Psoas muscle (tissue), 8 donors: ENCODE data around the gene TMEM141. TPM values are rescaled to one million over a fixed set of nuclear protein-coding genes. Genes with fewer than 3 reads are reported as not detected.
A peak's percentile ranks its signal among the peaks of the same experiment; 100 is the strongest.
"Not testable (repeated sequence)": the region's sequence is repeated elsewhere in the genome, so short reads cannot be mapped to it uniquely, and the experiment has no call there.

Experiments
- ATAC-seq, 4 donors: fragments of 200-7000 bp; cut with Tn5 transposase; one replicate each; pipeline ENCODE4 v1.9.1; 2020; ENCODE audit warnings: moderate library complexity in 3 of 4, mild to moderate bottlenecking in 2 of 4
- DNase-seq, 2 donors: peaks; one replicate each; pipeline ENCODE4 v3.0.0-alpha.2; 2020
- H3K27ac ChIP-seq: fragments of 200-600 bp; one replicate; pipeline ENCODE4 v1.8.0; 2022
- H3K27me3 ChIP-seq, 3 donors: fragments of 200-600 bp in 1 of 3; one replicate each; pipeline versions ENCODE4 v1.6.1 to v1.8.0; 2013 to 2022; ENCODE audit warnings: low read length in 2 of 3, mild to moderate bottlenecking in 2 of 3, moderate library complexity in 1 of 3; ENCODE audit not compliant: insufficient read depth in 3 of 3
- H3K36me3 ChIP-seq, 2 donors: fragments of 200-600 bp in 1 of 2; one replicate each; pipeline versions ENCODE4 v1.6.1 to v1.8.0; 2013 to 2022; ENCODE audit warnings: low read depth in 1 of 2, mild to moderate bottlenecking in 1 of 2, moderate library complexity in 1 of 2; ENCODE audit not compliant: insufficient read depth in 1 of 2
- H3K4me1 ChIP-seq: fragments of 200-600 bp; one replicate; pipeline ENCODE4 v1.8.0; 2022
- H3K4me3 ChIP-seq: fragments of 200-600 bp; one replicate; pipeline ENCODE4 v1.8.0; 2022; ENCODE audit warnings: mild to moderate bottlenecking
- H3K9me3 ChIP-seq: fragments of 200-600 bp; one replicate; pipeline ENCODE4 v1.8.0; 2022
- WGBS, 3 donors: extraction: QIAGEN DNeasy Blood & Tissue Kit; methylation state at CpG; one replicate each; pipeline versions ENCODE4 v1.1.6 to v1.1.7; 2013; 5-methylcytosine and 5-hydroxymethylcytosine counted together
- intact Hi-C, 2 donors: fragments of 100-400 bp; cut with DNase I; formaldehyde crosslinking; loops; one replicate each; pipeline versions ENCODE4 v1.11.0 to v1.14.2; 2022
- polyA plus RNA-seq, 3 donors: library from polyadenylated mRNA; stranded (reverse); fragments of 200-250 nt; gene quantifications; one replicate each; pipeline ENCODE4 v1.2.3, GENCODE V29; 2013
- total RNA-seq, 4 donors: library from RNA; stranded (reverse); fragmentation: NEBNext Ultra II Directional in 2 of 4; extraction: Animal tissue kit (Norgen Biotek cat#: 25700) in 2 of 4; gene quantifications; one replicate each; pipeline versions ENCODE4 v1.2.1 to v1.2.4, GENCODE V29; 2021 to 2023
- TF ChIP-seq, protein P1 (sequence below): fragments of 200-600 bp; IDR thresholded peaks from one replicate; pipeline ENCODE4 v1.8.0; 2022; ENCODE audit warnings: antibody characterized with exemption
- donor health status: healthy with polysubstance abuse.
- donor health status: DM: no; HTN: no; CAD: no; lungs with moderate emphysema.
- donor health status: Bipolar disorder and iron deficiency.
- donor health status: healthy.
- donor health status: DM: yes; HTN: yes; CAD: no.
- donor health status: DM: no; HTN: no; CAD: no.
- donor health status: DM: no; HTN: no; CAD: no.
- donor health status: DM: yes; HTN: yes; CAD: no.

The TMEM141 gene
- total and polyA plus RNA-seq, 7 donors: 32.0 to 89.1 (median 49.1) TPM

DNA sequence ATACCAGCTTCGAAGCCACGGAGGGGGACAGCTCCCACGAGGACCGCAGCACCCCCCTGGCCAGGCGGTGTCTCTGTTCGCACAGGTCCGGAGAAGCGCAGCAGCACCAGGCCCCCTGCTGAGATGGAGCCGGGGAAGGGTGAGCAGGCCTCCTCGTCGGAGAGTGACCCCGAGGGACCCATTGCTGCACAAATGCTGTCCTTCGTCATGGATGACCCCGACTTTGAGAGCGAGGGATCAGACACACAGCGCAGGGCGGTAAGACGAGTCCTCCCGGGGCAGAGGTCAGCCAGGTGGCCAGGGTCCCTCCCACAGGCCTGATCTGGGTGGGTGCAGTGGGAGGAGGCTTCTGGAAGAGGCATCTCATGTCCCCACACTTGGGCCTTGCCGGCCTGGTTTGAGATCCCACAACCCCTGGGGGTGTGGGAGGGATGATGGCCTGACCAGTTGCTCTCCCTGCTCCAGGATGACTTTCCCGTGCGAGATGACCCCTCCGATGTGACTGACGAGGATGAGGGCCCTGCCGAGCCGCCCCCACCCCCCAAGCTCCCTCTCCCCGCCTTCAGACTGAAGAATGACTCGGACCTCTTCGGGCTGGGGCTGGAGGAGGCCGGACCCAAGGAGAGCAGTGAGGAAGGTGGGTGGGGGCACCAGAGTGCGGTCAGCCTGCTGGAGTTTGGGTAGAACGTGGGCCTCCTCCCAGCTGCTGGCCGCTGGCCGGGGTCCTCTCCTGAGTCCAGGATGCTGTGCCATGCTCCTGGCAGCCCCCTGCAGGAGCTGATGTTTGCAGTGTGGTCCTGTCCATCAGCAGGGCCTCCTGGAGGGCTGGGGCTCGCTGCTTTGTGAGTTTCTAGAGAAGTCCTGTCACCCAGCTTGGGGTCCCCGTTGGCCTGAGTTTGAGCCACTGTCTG, 48.3 kb downstream of the TMEM141 start:
- Histone ChIP-seq H3K36me3 (peaks cover 0 to 42% of the 10 kb centered on the region in 2 donors), H3K27ac (no peak overlapping the region), H3K4me1 (peaks cover 13% of the 10 kb centered on the region), H3K4me3 (no peak overlapping the region), H3K9me3 (no peaks in the 10 kb centered on the region), H3K27me3 (peaks cover 0 to 5% (median 0%) of the 10 kb centered on the region in 3 donors)
- DNase-seq (no peak), ATAC-seq (no peak)
- intact Hi-C loops: loop anchor here in 1 of 2 donors (2.0 to 10.0 kb wide), 2 partner anchors 39 to 185 kb away; partner anchors contain the start of gene ABCA2
- TF ChIP-seq, protein P1, sequence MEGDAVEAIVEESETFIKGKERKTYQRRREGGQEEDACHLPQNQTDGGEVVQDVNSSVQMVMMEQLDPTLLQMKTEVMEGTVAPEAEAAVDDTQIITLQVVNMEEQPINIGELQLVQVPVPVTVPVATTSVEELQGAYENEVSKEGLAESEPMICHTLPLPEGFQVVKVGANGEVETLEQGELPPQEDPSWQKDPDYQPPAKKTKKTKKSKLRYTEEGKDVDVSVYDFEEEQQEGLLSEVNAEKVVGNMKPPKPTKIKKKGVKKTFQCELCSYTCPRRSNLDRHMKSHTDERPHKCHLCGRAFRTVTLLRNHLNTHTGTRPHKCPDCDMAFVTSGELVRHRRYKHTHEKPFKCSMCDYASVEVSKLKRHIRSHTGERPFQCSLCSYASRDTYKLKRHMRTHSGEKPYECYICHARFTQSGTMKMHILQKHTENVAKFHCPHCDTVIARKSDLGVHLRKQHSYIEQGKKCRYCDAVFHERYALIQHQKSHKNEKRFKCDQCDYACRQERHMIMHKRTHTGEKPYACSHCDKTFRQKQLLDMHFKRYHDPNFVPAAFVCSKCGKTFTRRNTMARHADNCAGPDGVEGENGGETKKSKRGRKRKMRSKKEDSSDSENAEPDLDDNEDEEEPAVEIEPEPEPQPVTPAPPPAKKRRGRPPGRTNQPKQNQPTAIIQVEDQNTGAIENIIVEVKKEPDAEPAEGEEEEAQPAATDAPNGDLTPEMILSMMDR: no peak
- WGBS, 3 donors: 75 to 82% (median 76%) methylated on average over 35 to 36 of the region's 36 CpGs

DNA sequence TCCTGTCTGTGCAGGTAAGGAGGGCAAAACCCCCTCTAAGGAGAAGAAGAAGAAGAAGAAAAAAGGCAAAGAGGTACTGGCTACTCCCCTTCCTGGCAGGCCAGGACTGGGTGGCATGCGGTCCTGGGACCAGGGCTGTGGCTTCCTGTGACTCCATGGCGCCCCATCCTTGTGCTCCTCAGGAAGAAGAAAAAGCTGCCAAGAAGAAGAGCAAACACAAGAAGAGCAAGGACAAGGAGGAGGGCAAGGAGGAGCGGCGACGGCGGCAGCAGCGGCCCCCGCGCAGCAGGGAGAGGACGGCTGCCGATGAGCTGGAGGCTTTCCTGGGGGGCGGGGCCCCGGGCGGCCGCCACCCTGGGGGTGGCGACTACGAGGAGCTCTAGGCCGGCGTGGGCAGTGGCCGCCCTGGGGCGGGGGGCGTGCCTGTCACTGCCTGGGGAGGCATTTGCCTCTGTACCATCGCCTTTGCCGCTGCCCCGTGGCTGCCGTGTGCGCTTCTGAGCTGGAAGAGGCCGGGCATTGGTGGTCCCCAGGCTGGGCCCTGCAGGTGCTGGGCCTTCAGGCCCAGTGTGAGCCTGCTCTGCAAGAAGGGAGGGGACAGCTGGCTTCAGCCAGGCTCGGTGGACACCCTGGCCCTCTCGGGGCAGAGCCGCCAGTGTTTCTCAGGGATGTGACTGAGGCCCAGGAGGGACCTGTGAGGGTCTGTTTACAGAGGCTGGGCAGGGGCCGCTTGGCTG, 49.2 kb downstream of the TMEM141 start:
- H3K4me1 ChIP-seq: peaks cover 13% of the 10 kb centered on the region
- H3K4me3 ChIP-seq: no peak overlapping the region
- no peaks in the 10 kb centered on the region for H3K9me3 ChIP-seq
- TF ChIP-seq, protein P1: no peak
- ATAC-seq: no peak
- peak overlapping the region; percentile 38 for H3K27ac ChIP-seq
- intact Hi-C loops: loop anchor here in 1 of 2 donors (10.0 kb wide), 1 partner anchor 184 kb away; the partner anchor contains the start of gene ABCA2
- WGBS, 3 donors: 54 to 74% (median 71%) methylated on average over 19 to 32 of the region's 32 CpGs
- H3K36me3 ChIP-seq: peaks cover 0 to 40% of the 10 kb centered on the region in 2 donors
- no peak for DNase-seq
- H3K27me3 ChIP-seq: peaks cover 0 to 7% (median 2%) of the 10 kb centered on the region in 3 donors

DNA sequence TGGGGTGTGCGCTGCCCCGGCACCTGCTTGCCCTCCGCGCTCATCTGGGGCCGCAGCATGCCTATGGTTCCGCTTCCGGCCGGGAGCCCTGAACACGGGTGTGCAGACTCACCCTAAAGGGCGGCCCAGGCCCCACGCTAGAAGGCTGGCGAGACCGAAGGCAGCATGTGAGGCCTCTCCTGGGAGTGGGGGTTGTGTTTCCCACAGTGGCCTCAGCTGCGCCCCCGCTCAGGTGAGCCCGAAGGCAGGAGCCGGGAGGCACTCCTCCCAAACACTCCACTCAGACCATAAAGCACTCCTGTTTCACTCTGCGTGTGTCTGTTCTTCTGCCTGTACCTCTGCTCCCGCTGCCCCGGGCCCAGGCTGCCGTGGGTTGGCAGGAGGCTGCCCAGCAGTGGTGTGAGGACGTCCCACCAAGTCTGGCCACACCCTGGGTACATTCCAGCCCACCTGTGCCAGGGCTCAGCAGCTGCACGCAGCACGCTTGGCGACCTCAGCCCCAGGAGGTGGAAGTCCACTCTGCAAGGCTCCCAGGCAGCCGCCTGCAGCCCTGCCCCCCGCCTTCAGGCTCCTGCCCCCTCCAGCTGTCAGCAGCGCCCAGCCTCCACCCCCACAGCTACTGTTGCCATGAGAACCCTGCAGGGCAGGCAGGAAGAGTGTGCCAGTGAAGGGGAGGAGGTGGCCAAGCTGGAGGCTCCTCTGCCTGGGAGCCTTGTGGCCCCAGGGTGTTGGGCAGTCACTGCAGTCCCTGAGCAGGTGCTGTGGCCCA, 49.9 kb downstream of the TMEM141 start:
- ATAC-seq: peak; percentile 26 to 49 (median 40)
- H3K9me3 ChIP-seq: no peaks in the 10 kb centered on the region
- 41 to 62% (median 44%) methylated on average over 23 to 28 of the region's 28 CpGs for WGBS, 3 donors
- no peak overlapping the region for H3K4me3 ChIP-seq
- H3K4me1 ChIP-seq: peaks cover 13% of the 10 kb centered on the region
- H3K27ac ChIP-seq: peak overlapping the region; percentile 38
- H3K27me3 ChIP-seq: peaks cover 0 to 14% (median 2%) of the 10 kb centered on the region in 3 donors
- peak in 1 of 2 donors; percentile 72 for DNase-seq
- TF ChIP-seq, protein P1: no peak
- intact Hi-C loops: loop anchor here in 1 of 2 donors (10.0 kb wide), 1 partner anchor 184 kb away; the partner anchor contains the start of gene ABCA2
- H3K36me3 ChIP-seq: peaks cover 0 to 33% of the 10 kb centered on the region in 2 donors

DNA sequence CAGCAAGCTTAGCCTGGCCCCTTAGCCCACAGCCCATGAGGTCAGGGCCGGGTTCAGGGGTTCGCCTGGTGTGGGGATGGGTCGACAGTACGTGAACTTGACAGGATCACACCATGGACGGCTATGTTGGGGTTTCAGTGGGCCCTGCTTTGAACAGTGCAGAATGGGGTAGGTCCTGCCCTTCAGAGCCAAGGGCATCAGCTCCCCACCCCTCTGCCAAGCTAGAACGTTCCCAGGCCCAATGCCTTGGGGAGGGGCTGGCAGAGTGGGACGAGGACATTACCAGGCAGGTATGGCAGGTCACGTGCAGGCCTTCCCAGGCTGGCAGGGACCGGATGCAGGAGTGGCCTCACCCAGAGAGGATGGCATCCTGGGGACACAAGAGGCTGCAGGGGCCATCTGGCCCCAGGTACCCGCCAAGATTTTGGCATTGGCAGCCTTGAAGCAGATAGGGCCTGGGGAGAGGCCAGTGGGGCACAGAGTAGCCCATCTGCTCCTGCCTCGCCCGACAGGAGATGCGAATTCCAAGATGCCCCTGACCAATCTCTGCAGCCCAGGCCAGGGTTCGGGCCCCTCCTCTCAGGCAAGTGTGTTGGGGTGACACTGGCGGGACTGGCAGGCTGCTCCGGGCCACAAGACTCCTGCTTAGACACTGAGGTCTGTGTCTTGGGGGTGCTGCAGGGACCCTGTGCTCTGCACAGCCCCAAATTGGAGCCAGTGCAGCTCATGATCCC, 50.7 kb downstream of the TMEM141 start:
- intact Hi-C loops: loop anchor here in 1 of 2 donors (10.0 kb wide), 1 partner anchor 183 kb away; the partner anchor contains the start of gene ABCA2
- Histone ChIP-seq H3K4me3 (peak overlapping the region; percentile 63), H3K36me3 (peaks cover 0 to 26% of the 10 kb centered on the region in 2 donors), H3K27me3 (peaks cover 0 to 19% (median 8%) of the 10 kb centered on the region in 3 donors), H3K27ac (peak overlapping the region; percentile 43), H3K4me1 (peaks cover 13% of the 10 kb centered on the region)
- WGBS, 3 donors: 26 to 37% (median 28%) methylated on average over 13 to 16 of the region's 16 CpGs
- H3K9me3 ChIP-seq: not testable (repeated sequence)
- DNase-seq (peak in 1 of 2 donors; percentile 58), ATAC-seq (peak in 3 of 4 donors; percentile 3 to 4 (median 3))
